ENCODE results near the gene IL17RA.

IL17RA gene

GRCh38 chr22:17107547-17107810, 22.7 kb downstream of the IL17RA start:
- no peak for DNase-seq

DNA sequence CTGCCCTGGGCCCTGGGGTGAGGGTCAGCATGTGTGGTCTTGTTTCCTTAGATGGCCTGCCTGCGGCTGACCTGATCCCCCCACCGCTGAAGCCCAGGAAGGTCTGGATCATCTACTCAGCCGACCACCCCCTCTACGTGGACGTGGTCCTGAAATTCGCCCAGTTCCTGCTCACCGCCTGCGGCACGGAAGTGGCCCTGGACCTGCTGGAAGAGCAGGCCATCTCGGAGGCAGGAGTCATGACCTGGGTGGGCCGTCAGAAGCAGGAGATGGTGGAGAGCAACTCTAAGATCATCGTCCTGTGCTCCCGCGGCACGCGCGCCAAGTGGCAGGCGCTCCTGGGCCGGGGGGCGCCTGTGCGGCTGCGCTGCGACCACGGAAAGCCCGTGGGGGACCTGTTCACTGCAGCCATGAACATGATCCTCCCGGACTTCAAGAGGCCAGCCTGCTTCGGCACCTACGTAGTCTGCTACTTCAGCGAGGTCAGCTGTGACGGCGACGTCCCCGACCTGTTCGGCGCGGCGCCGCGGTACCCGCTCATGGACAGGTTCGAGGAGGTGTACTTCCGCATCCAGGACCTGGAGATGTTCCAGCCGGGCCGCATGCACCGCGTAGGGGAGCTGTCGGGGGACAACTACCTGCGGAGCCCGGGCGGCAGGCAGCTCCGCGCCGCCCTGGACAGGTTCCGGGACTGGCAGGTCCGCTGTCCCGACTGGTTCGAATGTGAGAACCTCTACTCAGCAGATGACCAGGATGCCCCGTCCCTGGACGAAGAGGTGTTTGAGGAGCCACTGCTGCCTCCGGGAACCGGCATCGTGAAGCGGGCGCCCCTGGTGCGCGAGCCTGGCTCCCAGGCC, 23.7 kb downstream of the IL17RA start:
- DNase-seq, result no peak

GRCh38 chr22:17109113-17109865, 24.5 kb downstream of the IL17RA start:
- DNase-seq, result no peak

- no peak for DNase-seq
Measured at GRCh38 chr22:17109976-17110375, 25.2 kb downstream of the IL17RA start.

DNA sequence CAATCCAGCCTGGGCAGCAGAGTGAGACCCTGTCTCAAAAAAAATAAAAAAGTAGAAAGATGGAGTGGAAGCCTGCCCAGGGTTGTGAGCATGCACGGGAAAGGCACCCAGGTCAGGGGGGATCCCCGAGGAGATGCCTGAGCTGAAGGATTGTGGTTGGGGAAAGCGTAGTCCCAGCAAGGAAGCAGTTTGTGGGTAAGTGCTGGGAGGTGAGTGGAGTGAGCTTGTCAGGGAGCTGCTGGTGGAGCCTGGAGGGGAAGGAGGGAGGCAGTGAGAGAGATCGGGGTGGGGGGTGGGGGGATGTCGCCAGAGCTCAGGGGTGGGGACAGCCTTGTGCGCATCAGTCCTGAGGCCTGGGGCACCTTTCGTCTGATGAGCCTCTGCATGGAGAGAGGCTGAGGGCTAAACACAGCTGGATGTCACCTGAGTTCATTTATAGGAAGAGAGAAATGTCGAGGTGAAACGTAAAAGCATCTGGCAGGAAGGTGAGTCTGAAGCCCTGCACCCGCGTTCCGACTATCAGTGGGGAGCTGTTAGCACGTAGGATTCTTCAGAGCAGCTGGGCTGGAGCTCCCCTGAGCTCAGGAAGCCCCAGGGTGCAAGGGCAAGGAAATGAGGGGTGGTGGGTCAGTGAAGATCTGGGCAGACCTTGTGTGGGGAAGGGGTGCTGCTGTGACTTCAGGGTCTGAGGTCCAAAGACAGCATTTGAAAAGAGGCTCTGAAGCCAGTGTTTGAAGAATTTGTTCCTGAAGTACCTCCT, 26.2 kb downstream of the IL17RA start:
- DNase-seq, result no peak

DNA sequence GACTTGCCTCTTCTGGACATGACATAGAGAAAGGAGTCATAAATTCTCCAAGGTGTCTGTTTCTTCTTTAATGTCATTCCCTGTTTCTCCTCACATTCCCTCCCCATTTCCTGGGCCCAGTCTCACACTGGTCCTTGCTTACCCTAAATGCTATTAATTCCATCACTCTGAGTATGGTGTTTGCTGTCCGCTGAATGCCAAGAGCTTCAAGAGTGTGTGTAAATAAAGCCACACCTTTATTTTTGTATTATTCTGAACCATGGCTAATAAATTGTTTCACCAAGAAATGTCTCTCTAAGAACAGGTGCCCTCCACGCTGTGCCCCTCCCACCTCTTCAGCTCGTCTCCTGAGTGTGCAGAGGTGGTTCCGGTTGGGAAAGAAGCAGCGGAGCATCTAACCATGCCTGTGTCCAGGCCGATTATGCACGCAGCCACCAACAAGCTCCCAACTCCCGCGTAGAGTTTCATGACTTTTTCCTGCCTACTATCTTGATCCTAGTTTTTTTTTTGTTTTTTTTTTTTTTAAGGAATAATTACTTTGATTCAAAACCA, 27.8 kb downstream of the IL17RA start:
- DNase-seq, result no peak

DNA sequence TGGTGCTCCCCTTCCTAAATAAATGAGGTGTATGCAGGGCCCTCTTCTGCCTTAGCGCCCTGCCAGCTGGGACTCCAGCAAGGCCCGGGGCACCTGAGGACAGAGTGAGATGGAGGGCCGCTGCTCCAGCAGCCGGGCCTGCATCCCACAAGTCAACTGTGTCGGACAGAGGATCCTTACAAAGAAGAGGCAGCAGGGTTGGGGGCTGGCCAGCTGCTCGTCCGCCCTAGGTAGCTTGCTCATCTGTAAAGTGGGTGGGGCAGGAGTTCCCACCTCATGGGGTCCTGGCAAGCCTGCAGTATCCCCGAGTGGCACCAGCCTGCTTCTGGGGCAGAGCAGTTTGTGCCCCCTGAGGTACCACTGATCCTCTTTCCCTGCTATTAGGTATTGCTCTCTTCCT, 28.8 kb downstream of the IL17RA start:
- DNase-seq, result no peak

- no peak for DNase-seq
Measured at GRCh38 chr22:17114173-17114897, 29.5 kb downstream of the IL17RA start.

DNA sequence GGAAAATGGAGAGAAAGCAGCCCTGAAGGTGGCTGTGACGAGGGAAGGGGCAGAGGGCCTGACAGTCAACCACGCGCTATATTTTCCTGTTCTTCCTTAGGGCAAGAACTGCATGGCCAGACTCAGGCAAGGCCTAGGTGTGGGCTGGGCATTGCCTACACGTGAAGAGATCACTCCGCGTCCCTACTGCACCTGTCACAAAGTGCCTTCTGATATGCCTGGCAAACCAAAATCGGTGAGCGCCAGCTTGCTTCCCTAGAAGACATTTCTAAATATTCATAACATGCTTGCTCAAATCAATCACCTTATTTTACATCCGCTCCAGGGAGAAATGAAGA, 30.1 kb downstream of the IL17RA start:
- DNase-seq, result no peak

DNA sequence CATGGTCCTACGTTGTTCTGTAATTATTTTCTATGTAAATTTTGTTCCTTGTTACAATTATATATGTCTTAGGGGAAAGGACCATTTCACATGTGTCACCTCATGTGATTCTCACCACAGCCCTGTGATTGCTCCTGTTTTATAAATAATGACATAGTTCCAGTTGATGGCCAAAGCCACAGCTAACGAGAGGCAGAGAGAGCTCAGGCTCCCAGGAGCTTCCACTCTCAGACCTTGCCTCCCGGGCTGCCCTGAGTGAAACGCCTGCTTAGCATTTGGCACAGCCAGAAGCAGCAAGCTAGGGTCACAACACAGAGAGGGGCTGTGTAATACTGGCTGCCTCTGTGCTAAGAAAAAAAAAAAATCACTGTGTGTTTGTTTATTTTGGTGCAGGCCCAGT, 30.4 kb downstream of the IL17RA start:
- DNase-seq, result no peak

- DNase-seq, result no peak
Measured at GRCh38 chr22:17115945-17116565, 31.3 kb downstream of the IL17RA start.

GRCh38 chr22:17116572-17117330, 32.0 kb downstream of the IL17RA start:
- no peak for DNase-seq

DNA sequence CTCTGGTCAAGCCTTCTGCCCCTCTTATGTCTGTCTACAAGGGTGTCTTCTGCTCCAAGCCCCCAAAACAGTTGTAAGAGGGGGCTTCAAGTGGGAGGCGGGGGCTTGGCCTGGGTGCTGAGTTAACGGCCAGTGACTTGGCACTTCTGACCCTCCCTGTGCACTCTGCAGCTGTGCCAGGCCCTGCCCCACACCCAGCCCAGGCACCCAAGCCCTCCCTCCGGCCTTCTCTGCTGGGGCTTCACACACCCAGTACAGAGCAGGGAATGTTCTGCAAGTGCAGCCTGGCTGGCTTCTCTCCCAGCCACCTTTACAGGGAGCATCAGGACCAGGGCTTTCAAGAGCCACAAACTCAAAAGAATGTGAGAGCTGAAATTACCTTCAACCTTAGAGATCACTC, 32.6 kb downstream of the IL17RA start:
- no peak for DNase-seq

- DNase-seq, result no peak
Measured at GRCh38 chr22:17117890-17118289, 33.1 kb downstream of the IL17RA start.

GRCh38 chr22:17118342-17118741, 33.5 kb downstream of the IL17RA start:
- DNase-seq, result no peak

GRCh38 chr22:17119481-17120202, 34.8 kb downstream of the IL17RA start:
- DNase-seq, result no peak

DNA sequence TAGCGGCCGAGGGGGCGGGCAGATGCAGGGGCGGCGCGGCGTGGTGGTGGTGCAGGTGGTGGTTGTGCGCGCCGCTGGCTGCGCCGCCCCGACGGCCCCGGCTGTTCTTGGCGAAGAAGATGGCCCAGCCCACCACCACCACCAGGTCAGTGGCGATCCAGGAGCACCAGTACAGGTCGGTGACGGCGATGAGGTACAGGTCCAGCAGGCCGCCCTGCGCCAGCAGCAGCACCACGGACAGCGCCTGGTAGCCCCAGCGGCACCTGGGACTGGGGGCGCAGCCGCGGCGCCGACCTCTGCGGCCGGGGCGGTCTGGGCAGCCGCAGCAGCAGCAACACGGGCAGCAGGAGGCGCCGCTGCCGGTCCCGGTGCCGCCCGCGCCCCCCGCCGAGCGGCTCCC, 35.5 kb downstream of the IL17RA start:
- DNase-seq, result no peak

- no peak for DNase-seq
Measured at GRCh38 chr22:17120711-17121232, 36.0 kb downstream of the IL17RA start.

GRCh38 chr22:17121233-17122195, 36.7 kb downstream of the IL17RA start, which contains the start of gene TMEM121B:
Gene TMEM121B, minus strand, starts transcription at chr22:17121360. Its CDS starts 233 bp downstream, at chr22:17121127.
- no peak for DNase-seq
